Mucosa of descending colon (tissue), 3 donors: ENCODE data around the gene DGKB. TPM values are rescaled to one million over a fixed set of nuclear protein-coding genes. Genes with fewer than 3 reads are reported as not detected.

Source experiments
- ATAC-seq: fragments of 200-7000 bp; cut with Tn5 transposase; one replicate; pipeline ENCODE4 v1.9.1; 2020; ENCODE audit warnings: mild to moderate bottlenecking, moderate library complexity
- DNase-seq, 3 donors: peaks; one replicate each; pipeline ENCODE4 v3.0.0-alpha.2; 2020
- H3K36me3 ChIP-seq: fragments of 200-600 bp; one replicate; pipeline ENCODE4 v1.8.0; 2021; ENCODE audit warnings: low read depth, mild to moderate bottlenecking
- H3K4me1 ChIP-seq: fragments of 200-600 bp; one replicate; pipeline ENCODE4 v1.8.0; 2021; ENCODE audit warnings: low read depth, mild to moderate bottlenecking
- H3K4me3 ChIP-seq: fragments of 200-600 bp; one replicate; pipeline ENCODE4 v1.8.0; 2021; ENCODE audit warnings: mild to moderate bottlenecking
- H3K9me3 ChIP-seq: fragments of 200-600 bp; one replicate; pipeline ENCODE4 v1.8.0; 2021; ENCODE audit warnings: mild to moderate bottlenecking
- intact Hi-C, 2 donors: fragments of 100-400 bp; cut with DNase I in 1 of 2; cut with micrococcal nuclease in 1 of 2; formaldehyde crosslinking; loops; one replicate each; pipeline versions ENCODE4 v1.11.0 to v1.11.1; 2022; cut with DNase I, micrococcal nuclease
- total RNA-seq, 3 donors: library from RNA; stranded (reverse); fragmentation: NEBNext Ultra II Directional in 2 of 3; extraction: Animal tissue kit (Norgen Biotek cat#: 25700) in 2 of 3; gene quantifications; one replicate each; pipeline versions ENCODE4 v1.2.1 to v1.2.4, GENCODE V29; 2021 to 2023
- TF ChIP-seq, protein P1 (sequence below): fragments of 200-600 bp; IDR thresholded peaks from one replicate; pipeline ENCODE4 v1.8.0; 2022; ENCODE audit warnings: antibody characterized with exemption, mild to moderate bottlenecking
- donor health status: DM: no; HTN: no; CAD: no; lungs with moderate emphysema.
- donor health status: DM: no; HTN: no; CAD: no.
- donor health status: DM: no; HTN: yes; CAD: no.

The DGKB gene
- total RNA-seq, 3 donors from 2014 or later = 0.19 to 5.6 (median 0.78) TPM

DNA sequence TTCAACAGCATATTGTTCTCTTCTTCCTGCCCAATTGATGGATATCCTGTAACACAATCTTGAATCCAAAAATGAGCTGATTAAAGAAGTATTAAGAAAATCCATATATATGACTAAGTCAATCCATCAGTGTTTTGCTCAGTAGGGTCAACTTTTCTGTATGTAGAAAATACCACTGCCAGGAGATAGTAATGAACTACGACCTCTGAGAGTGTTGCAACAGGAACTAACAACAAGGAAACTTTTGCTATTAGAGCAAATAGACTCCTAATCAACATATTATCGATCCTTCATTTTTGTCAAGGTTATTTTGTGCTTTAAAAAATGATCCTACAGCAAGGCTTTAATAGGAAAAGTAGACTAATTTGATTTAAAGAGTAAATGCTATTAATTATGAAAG is 507.8 kb downstream of the DGKB start:
- H3K4me3 ChIP-seq = no peak overlapping the region
- no peaks in the 10 kb centered on the region for H3K36me3 ChIP-seq
- intact Hi-C loops = no loop called here
- no peak for ATAC-seq
- H3K9me3 ChIP-seq = no peaks in the 10 kb centered on the region
- no peaks in the 10 kb centered on the region for H3K4me1 ChIP-seq
- TF ChIP-seq, protein P1, sequence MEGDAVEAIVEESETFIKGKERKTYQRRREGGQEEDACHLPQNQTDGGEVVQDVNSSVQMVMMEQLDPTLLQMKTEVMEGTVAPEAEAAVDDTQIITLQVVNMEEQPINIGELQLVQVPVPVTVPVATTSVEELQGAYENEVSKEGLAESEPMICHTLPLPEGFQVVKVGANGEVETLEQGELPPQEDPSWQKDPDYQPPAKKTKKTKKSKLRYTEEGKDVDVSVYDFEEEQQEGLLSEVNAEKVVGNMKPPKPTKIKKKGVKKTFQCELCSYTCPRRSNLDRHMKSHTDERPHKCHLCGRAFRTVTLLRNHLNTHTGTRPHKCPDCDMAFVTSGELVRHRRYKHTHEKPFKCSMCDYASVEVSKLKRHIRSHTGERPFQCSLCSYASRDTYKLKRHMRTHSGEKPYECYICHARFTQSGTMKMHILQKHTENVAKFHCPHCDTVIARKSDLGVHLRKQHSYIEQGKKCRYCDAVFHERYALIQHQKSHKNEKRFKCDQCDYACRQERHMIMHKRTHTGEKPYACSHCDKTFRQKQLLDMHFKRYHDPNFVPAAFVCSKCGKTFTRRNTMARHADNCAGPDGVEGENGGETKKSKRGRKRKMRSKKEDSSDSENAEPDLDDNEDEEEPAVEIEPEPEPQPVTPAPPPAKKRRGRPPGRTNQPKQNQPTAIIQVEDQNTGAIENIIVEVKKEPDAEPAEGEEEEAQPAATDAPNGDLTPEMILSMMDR = no peak
- no peak for DNase-seq

DNA sequence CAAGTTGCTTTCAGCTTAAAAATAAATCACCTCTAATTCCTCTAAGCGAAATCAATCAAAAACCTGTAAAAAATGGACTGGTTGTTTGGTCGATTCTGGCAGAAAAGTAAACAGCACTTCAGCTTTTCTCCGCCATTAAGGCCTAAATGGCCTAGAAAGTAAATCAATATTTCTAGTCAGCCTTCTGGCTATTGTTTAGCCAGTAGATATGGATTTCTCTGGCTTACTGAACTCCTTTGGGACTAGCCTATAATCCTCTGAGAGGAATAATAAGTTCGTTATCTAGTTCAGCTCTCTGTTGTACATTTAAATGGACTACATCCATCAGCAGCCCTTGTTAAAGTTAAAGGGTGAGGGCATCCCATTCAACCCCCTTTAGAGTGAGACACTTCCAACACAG is 513.0 kb downstream of the DGKB start:
- no peak for ATAC-seq
- Histone ChIP-seq H3K4me1 (no peaks in the 10 kb centered on the region), H3K9me3 (no peaks in the 10 kb centered on the region), H3K36me3 (no peaks in the 10 kb centered on the region), H3K4me3 (no peak overlapping the region)
- intact Hi-C loops = no loop called here
- DNase-seq = no peak
- TF ChIP-seq, protein P1 = no peak

DNA sequence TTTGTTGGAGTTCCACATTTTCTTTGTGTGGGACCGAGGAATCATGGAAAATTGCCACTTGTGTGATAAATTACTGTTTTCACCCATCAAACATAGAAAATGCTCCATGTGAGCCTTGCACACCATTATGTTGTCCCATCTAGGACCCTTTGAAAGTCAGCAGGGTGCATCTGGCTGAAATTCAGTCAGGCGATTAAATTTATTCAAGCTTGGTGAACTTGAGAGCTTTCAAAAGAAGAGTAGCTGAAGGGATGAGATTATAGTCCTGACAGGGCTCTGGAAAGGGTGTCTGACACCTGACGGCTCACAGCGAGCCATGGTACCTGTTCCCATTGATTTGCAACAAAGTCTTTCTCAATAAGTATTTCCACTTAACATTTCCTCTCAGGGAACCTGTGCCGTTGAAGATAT is 513.4 kb downstream of the DGKB start:
- intact Hi-C loops = no loop called here
- Histone ChIP-seq H3K4me1 (no peaks in the 10 kb centered on the region), H3K9me3 (no peaks in the 10 kb centered on the region), H3K4me3 (no peak overlapping the region), H3K36me3 (no peaks in the 10 kb centered on the region)
- DNase-seq = no peak
- ATAC-seq = no peak
- TF ChIP-seq, protein P1 = no peak

DNA sequence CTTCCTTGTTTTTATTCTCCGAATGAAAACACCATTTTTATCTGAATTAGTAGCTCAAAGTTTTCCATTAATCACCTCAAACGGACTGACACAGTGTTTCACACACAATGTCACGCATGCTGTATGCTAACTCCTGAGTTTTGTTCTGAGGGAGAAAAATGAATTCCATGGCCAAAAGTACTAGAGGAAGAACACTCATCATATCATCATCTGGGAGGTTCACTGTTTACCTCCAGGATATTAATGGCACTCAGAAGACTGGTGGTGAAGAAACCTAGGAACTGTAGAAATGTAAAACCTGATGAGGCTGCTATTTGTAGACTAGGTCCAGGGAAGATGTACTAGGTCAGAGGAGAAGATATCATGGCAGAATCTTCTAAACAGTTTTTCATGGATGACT is 517.5 kb downstream of the DGKB start:
- no peak for ATAC-seq
- intact Hi-C loops = no loop called here

DNA sequence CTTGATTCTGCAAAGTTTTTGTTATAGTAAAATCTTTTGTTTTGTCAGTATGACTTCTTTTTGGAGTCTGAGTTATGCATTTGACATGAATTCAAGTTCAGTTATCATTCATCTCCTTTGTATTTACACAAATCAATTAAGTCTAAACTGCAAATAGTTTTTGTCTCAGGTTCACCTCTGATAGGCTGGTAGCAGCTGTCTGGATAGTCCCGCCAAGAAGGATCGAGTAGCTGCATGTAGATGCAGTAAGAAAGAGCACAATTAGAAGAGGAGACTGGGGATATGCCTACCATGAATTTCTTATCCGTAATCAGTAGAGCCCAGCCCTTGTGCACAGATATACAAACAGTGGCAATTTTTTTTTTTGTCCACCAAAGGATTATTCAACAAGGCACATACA is 520.6 kb downstream of the DGKB start:
- TF ChIP-seq, protein P1 = no peak
- no peak overlapping the region for H3K4me3 ChIP-seq
- no peaks in the 10 kb centered on the region for H3K4me1 ChIP-seq
- DNase-seq = no peak
- no peaks in the 10 kb centered on the region for H3K36me3 ChIP-seq
- ATAC-seq = no peak
- H3K9me3 ChIP-seq = no peaks in the 10 kb centered on the region
- intact Hi-C loops = no loop called here

More for the DNA sequence above, 517.5 kb downstream of the DGKB start:
- H3K4me1 ChIP-seq = no peaks in the 10 kb centered on the region
- TF ChIP-seq, protein P1 = no peak
- no peak overlapping the region for H3K4me3 ChIP-seq
- no peaks in the 10 kb centered on the region for H3K36me3 ChIP-seq
- no peaks in the 10 kb centered on the region for H3K9me3 ChIP-seq
- DNase-seq = no peak

DNA sequence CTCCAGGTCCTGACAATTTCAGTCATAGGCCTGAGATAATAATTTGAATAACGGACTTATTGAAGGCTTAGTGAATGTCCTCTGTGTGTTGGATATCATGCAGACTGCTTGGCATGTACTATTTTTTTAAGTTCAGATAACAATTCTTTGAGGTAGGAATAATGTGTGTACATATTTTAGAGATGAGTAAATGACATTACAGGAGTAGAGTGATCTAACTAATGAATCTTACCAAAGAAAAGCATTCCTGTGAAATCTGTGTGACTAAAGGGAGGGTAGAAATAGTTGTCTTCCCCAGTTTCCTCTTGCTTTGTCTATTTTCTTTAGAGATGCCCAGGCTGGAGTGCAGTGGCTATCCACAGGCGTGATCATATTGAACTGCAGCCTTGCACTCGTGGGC is 521.2 kb downstream of the DGKB start:
- ATAC-seq (no peak), DNase-seq (no peak)
- Histone ChIP-seq H3K4me1 (no peaks in the 10 kb centered on the region), H3K9me3 (no peaks in the 10 kb centered on the region), H3K4me3 (no peak overlapping the region), H3K36me3 (no peaks in the 10 kb centered on the region)
- TF ChIP-seq, protein P1 = no peak
- intact Hi-C loops = no loop called here
